GM18951 (cell line): ENCODE data around the gene WWC2.
"Not testable (repeated sequence)": the region's sequence is repeated elsewhere in the genome, so short reads cannot be mapped to it uniquely, and the experiment has no call there.

Experiments used
- POLR2A ChIP-seq: IDR thresholded peaks from 4 replicates; pipeline ENCODE4 v1.6.1; 2011; ENCODE audit warnings: mild to moderate bottlenecking; ENCODE audit not compliant: insufficient read length, insufficient read depth; ENCODE audit errors: extremely low read depth
- in situ Hi-C: fragments of 300-500 bp; cut with MboI; formaldehyde crosslinking; loops from one replicate; pipeline ENCODE4 v1.12.0; 2022; ENCODE audit warnings: low sequenced_read_pairs, mixed read lengths, inconsistent platforms; ENCODE audit not compliant: unreplicated experiment

Gene WWC2

GRCh38 chr4:183178201-183178600 lies 79.1 kb downstream of the WWC2 start:
- in situ Hi-C loops = no loop called here

GRCh38 chr4:183180096-183180495 lies 81.0 kb downstream of the WWC2 start:
- in situ Hi-C loops = no loop called here
- no peak for TF ChIP-seq POLR2A

More at GRCh38 chr4:183178201-183178600, 79.1 kb downstream of the WWC2 start:
- no peak for TF ChIP-seq POLR2A

- in situ Hi-C loops = no loop called here
- TF ChIP-seq POLR2A = no peak
Measured at GRCh38 chr4:183180621-183181020, 81.6 kb downstream of the WWC2 start.

GRCh38 chr4:183181081-183181480 lies 82.0 kb downstream of the WWC2 start:
- TF ChIP-seq POLR2A = no peak
- in situ Hi-C loops = no loop called here

- in situ Hi-C loops = no loop called here
Measured at GRCh38 chr4:183182873-183183725, 84.0 kb downstream of the WWC2 start.

GRCh38 chr4:183183906-183184535 lies 85.0 kb downstream of the WWC2 start:
- in situ Hi-C loops = no loop called here
- no peak for TF ChIP-seq POLR2A

More at GRCh38 chr4:183182873-183183725, 84.0 kb downstream of the WWC2 start:
- no peak for TF ChIP-seq POLR2A

- TF ChIP-seq POLR2A = no peak
- in situ Hi-C loops = no loop called here
Measured at GRCh38 chr4:183185018-183185417, 86.0 kb downstream of the WWC2 start.

- in situ Hi-C loops = no loop called here
Measured at GRCh38 chr4:183185559-183185958, 86.5 kb downstream of the WWC2 start.

GRCh38 chr4:183186813-183187212 lies 87.8 kb downstream of the WWC2 start:
- no peak for TF ChIP-seq POLR2A
- in situ Hi-C loops = no loop called here

More at GRCh38 chr4:183185559-183185958, 86.5 kb downstream of the WWC2 start:
- TF ChIP-seq POLR2A = no peak

GRCh38 chr4:183190900-183191527 lies 92.0 kb downstream of the WWC2 start:
- no peak for TF ChIP-seq POLR2A
- in situ Hi-C loops = no loop called here

- in situ Hi-C loops = no loop called here
- TF ChIP-seq POLR2A = no peak
Measured at GRCh38 chr4:183191630-183192029, 92.6 kb downstream of the WWC2 start.

GRCh38 chr4:183192571-183192970 lies 93.5 kb downstream of the WWC2 start:
- TF ChIP-seq POLR2A = no peak

GRCh38 chr4:183193730-183194338 lies 94.8 kb downstream of the WWC2 start:
- in situ Hi-C loops = not testable (repeated sequence)

More at GRCh38 chr4:183192571-183192970, 93.5 kb downstream of the WWC2 start:
- in situ Hi-C loops = no loop called here
